ENCODE data around the gene DHRS11.

Gene DHRS11

GRCh38 chr17:36553459-36553858 is 38.2 kb upstream of the DHRS11 start:
- Histone ChIP-seq H3K9me3 (ENCODE audit: control insufficient read depth in 2 of 2, low read length in 2 of 2) (no peaks in the 10 kb centered on the region), H3K4me1 (ENCODE audit: control insufficient read depth, insufficient read depth, low read length) (no peaks in the 10 kb centered on the region), H3K9ac (ENCODE audit: low read length in 2 of 2) (no peak overlapping the region), H3K27ac (ENCODE audit: low read length) (no peak overlapping the region), H3K4me3 (ENCODE audit: low read length in 2 of 2) (no peak overlapping the region), H3K27me3 (ENCODE audit: control insufficient read depth in 1 of 2, insufficient read depth in 2 of 2, low read length in 2 of 2) (no peaks in the 10 kb centered on the region), H3K36me3 (ENCODE audit: control insufficient read depth in 2 of 2, insufficient read depth in 2 of 2, low read length in 2 of 2) (peaks cover 10 to 14% of the 10 kb centered on the region in 2 donors)

- Histone ChIP-seq H3K27me3 (ENCODE audit: control insufficient read depth in 1 of 2, insufficient read depth in 2 of 2, low read length in 2 of 2) (no peaks in the 10 kb centered on the region), H3K4me3 (ENCODE audit: low read length in 2 of 2) (no peak overlapping the region), H3K4me1 (ENCODE audit: control insufficient read depth, insufficient read depth, low read length) (no peaks in the 10 kb centered on the region), H3K9me3 (ENCODE audit: control insufficient read depth in 2 of 2, low read length in 2 of 2) (no peaks in the 10 kb centered on the region), H3K27ac (ENCODE audit: low read length) (no peak overlapping the region), H3K9ac (ENCODE audit: low read length in 2 of 2) (no peak overlapping the region), H3K36me3 (ENCODE audit: control insufficient read depth in 2 of 2, insufficient read depth in 2 of 2, low read length in 2 of 2) (peaks cover 23 to 30% of the 10 kb centered on the region in 2 donors)
Measured at GRCh38 chr17:36566081-36566480, 25.6 kb upstream of the DHRS11 start.

GRCh38 chr17:36575028-36575427 is 16.7 kb upstream of the DHRS11 start:
- Histone ChIP-seq H3K27ac (ENCODE audit: low read length) (no peak overlapping the region), H3K9ac (ENCODE audit: low read length in 2 of 2) (no peak overlapping the region), H3K4me3 (ENCODE audit: low read length in 2 of 2) (no peak overlapping the region), H3K27me3 (ENCODE audit: control insufficient read depth in 1 of 2, insufficient read depth in 2 of 2, low read length in 2 of 2) (no peaks in the 10 kb centered on the region), H3K36me3 (ENCODE audit: control insufficient read depth in 2 of 2, insufficient read depth in 2 of 2, low read length in 2 of 2) (peaks cover 20 to 23% of the 10 kb centered on the region in 2 donors), H3K9me3 (ENCODE audit: control insufficient read depth in 2 of 2, low read length in 2 of 2) (no peaks in the 10 kb centered on the region), H3K4me1 (ENCODE audit: control insufficient read depth, insufficient read depth, low read length) (no peaks in the 10 kb centered on the region)

- Histone ChIP-seq H3K27me3 (ENCODE audit: control insufficient read depth in 1 of 2, insufficient read depth in 2 of 2, low read length in 2 of 2) (no peaks in the 10 kb centered on the region), H3K4me1 (ENCODE audit: control insufficient read depth, insufficient read depth, low read length) (no peaks in the 10 kb centered on the region), H3K4me3 (ENCODE audit: low read length in 2 of 2) (no peak overlapping the region), H3K27ac (ENCODE audit: low read length) (no peak overlapping the region), H3K9ac (ENCODE audit: low read length in 2 of 2) (no peak overlapping the region), H3K36me3 (ENCODE audit: control insufficient read depth in 2 of 2, insufficient read depth in 2 of 2, low read length in 2 of 2) (peaks cover 18 to 26% of the 10 kb centered on the region in 2 donors), H3K9me3 (ENCODE audit: control insufficient read depth in 2 of 2, low read length in 2 of 2) (no peaks in the 10 kb centered on the region)
Measured at GRCh38 chr17:36576793-36577192, 14.9 kb upstream of the DHRS11 start.

- no peak overlapping the region for H3K27ac ChIP-seq (ENCODE audit: low read length)
- no peak overlapping the region for H3K9ac ChIP-seq (ENCODE audit: low read length in 2 of 2)
- no peaks in the 10 kb centered on the region for H3K9me3 ChIP-seq (ENCODE audit: control insufficient read depth in 2 of 2, low read length in 2 of 2)
- no peak overlapping the region for H3K4me3 ChIP-seq (ENCODE audit: low read length in 2 of 2)
- H3K27me3 ChIP-seq (ENCODE audit: control insufficient read depth in 1 of 2, insufficient read depth in 2 of 2, low read length in 2 of 2), result no peaks in the 10 kb centered on the region
- no peaks in the 10 kb centered on the region for H3K4me1 ChIP-seq (ENCODE audit: control insufficient read depth, insufficient read depth, low read length)
- H3K36me3 ChIP-seq (ENCODE audit: control insufficient read depth in 2 of 2, insufficient read depth in 2 of 2, low read length in 2 of 2), result peaks cover 23 to 26% of the 10 kb centered on the region in 2 donors
Measured at GRCh38 chr17:36578671-36579070, 13.0 kb upstream of the DHRS11 start.

GRCh38 chr17:36583787-36584186 is 7.9 kb upstream of the DHRS11 start:
- H3K4me3 ChIP-seq (ENCODE audit: low read length in 2 of 2), result no peak overlapping the region
- H3K36me3 ChIP-seq (ENCODE audit: control insufficient read depth in 2 of 2, insufficient read depth in 2 of 2, low read length in 2 of 2), result peaks cover 41 to 45% of the 10 kb centered on the region in 2 donors
- no peak overlapping the region for H3K9ac ChIP-seq (ENCODE audit: low read length in 2 of 2)
- H3K27ac ChIP-seq (ENCODE audit: low read length), result no peak overlapping the region
- H3K4me1 ChIP-seq (ENCODE audit: control insufficient read depth, insufficient read depth, low read length), result no peaks in the 10 kb centered on the region
- H3K27me3 ChIP-seq (ENCODE audit: control insufficient read depth in 1 of 2, insufficient read depth in 2 of 2, low read length in 2 of 2), result no peaks in the 10 kb centered on the region
- no peaks in the 10 kb centered on the region for H3K9me3 ChIP-seq (ENCODE audit: control insufficient read depth in 2 of 2, low read length in 2 of 2)

GRCh38 chr17:36586138-36586537 is 5.5 kb upstream of the DHRS11 start:
- no peak overlapping the region for H3K9ac ChIP-seq (ENCODE audit: low read length in 2 of 2)
- no peaks in the 10 kb centered on the region for H3K9me3 ChIP-seq (ENCODE audit: control insufficient read depth in 2 of 2, low read length in 2 of 2)
- no peak overlapping the region for H3K4me3 ChIP-seq (ENCODE audit: low read length in 2 of 2)
- peaks cover 1% of the 10 kb centered on the region for H3K4me1 ChIP-seq (ENCODE audit: control insufficient read depth, insufficient read depth, low read length)
- peaks cover 30 to 39% of the 10 kb centered on the region in 2 donors for H3K36me3 ChIP-seq (ENCODE audit: control insufficient read depth in 2 of 2, insufficient read depth in 2 of 2, low read length in 2 of 2)
- no peaks in the 10 kb centered on the region for H3K27me3 ChIP-seq (ENCODE audit: control insufficient read depth in 1 of 2, insufficient read depth in 2 of 2, low read length in 2 of 2)
- no peak overlapping the region for H3K27ac ChIP-seq (ENCODE audit: low read length)

- Histone ChIP-seq H3K27me3 (ENCODE audit: control insufficient read depth in 1 of 2, insufficient read depth in 2 of 2, low read length in 2 of 2) (no peaks in the 10 kb centered on the region), H3K4me3 (ENCODE audit: low read length in 2 of 2) (no peak overlapping the region), H3K27ac (ENCODE audit: low read length) (no peak overlapping the region), H3K4me1 (ENCODE audit: control insufficient read depth, insufficient read depth, low read length) (peaks cover 15% of the 10 kb centered on the region), H3K9me3 (ENCODE audit: control insufficient read depth in 2 of 2, low read length in 2 of 2) (no peaks in the 10 kb centered on the region), H3K9ac (ENCODE audit: low read length in 2 of 2) (no peak overlapping the region), H3K36me3 (ENCODE audit: control insufficient read depth in 2 of 2, insufficient read depth in 2 of 2, low read length in 2 of 2) (peaks cover 16 to 18% of the 10 kb centered on the region in 2 donors)
Measured at GRCh38 chr17:36590082-36590481, 1.6 kb upstream of the DHRS11 start.

GRCh38 chr17:36592316-36592715 is 637 bp downstream of the DHRS11 start:
- peak overlapping the region; percentile 69 to 70 for H3K9ac ChIP-seq (ENCODE audit: low read length in 2 of 2)
- peaks cover 15% of the 10 kb centered on the region for H3K4me1 ChIP-seq (ENCODE audit: control insufficient read depth, insufficient read depth, low read length)
- no peak overlapping the region for H3K27ac ChIP-seq (ENCODE audit: low read length)
- H3K4me3 ChIP-seq (ENCODE audit: low read length in 2 of 2), result peak overlapping the region; percentile 68 to 83
- peaks cover 4 to 5% of the 10 kb centered on the region in 2 donors for H3K36me3 ChIP-seq (ENCODE audit: control insufficient read depth in 2 of 2, insufficient read depth in 2 of 2, low read length in 2 of 2)
- H3K9me3 ChIP-seq (ENCODE audit: control insufficient read depth in 2 of 2, low read length in 2 of 2), result no peaks in the 10 kb centered on the region
- H3K27me3 ChIP-seq (ENCODE audit: control insufficient read depth in 1 of 2, insufficient read depth in 2 of 2, low read length in 2 of 2), result no peaks in the 10 kb centered on the region

- Histone ChIP-seq H3K4me1 (ENCODE audit: control insufficient read depth, insufficient read depth, low read length) (peaks cover 15% of the 10 kb centered on the region), H3K9me3 (ENCODE audit: control insufficient read depth in 2 of 2, low read length in 2 of 2) (no peaks in the 10 kb centered on the region), H3K27ac (ENCODE audit: low read length) (no peak overlapping the region), H3K4me3 (ENCODE audit: low read length in 2 of 2) (peak overlapping the region; percentile 68 to 83), H3K9ac (ENCODE audit: low read length in 2 of 2) (peak overlapping the region; percentile 69 to 70), H3K27me3 (ENCODE audit: control insufficient read depth in 1 of 2, insufficient read depth in 2 of 2, low read length in 2 of 2) (no peaks in the 10 kb centered on the region), H3K36me3 (ENCODE audit: control insufficient read depth in 2 of 2, insufficient read depth in 2 of 2, low read length in 2 of 2) (peaks cover 3% of the 10 kb centered on the region in 2 donors)
Measured at GRCh38 chr17:36592716-36593321, 1.1 kb downstream of the DHRS11 start.

- Histone ChIP-seq H3K27ac (ENCODE audit: low read length) (no peak overlapping the region), H3K4me1 (ENCODE audit: control insufficient read depth, insufficient read depth, low read length) (peaks cover 15% of the 10 kb centered on the region), H3K4me3 (ENCODE audit: low read length in 2 of 2) (no peak overlapping the region), H3K9ac (ENCODE audit: low read length in 2 of 2) (no peak overlapping the region), H3K9me3 (ENCODE audit: control insufficient read depth in 2 of 2, low read length in 2 of 2) (no peaks in the 10 kb centered on the region), H3K36me3 (ENCODE audit: control insufficient read depth in 2 of 2, insufficient read depth in 2 of 2, low read length in 2 of 2) (peaks cover 0 to 3% of the 10 kb centered on the region in 2 donors), H3K27me3 (ENCODE audit: control insufficient read depth in 1 of 2, insufficient read depth in 2 of 2, low read length in 2 of 2) (no peaks in the 10 kb centered on the region)
Measured at GRCh38 chr17:36593656-36594316, 2.1 kb downstream of the DHRS11 start.
